Colonic mucosa (tissue), 4 donors: Measurements from ENCODE around the gene STK32B. TPM values are rescaled to one million over a fixed set of nuclear protein-coding genes. Genes with fewer than 3 reads are reported as not detected.

ENCODE experiments used
- DNase-seq: peaks from one replicate; pipeline ENCODE4 v3.0.0-alpha.2; 2020
- H3K27ac ChIP-seq: fragments of 200-600 bp; one replicate; pipeline ENCODE4 v1.8.0; 2021
- H3K27me3 ChIP-seq: fragments of 200-600 bp; one replicate; pipeline ENCODE4 v1.8.0; 2021
- H3K36me3 ChIP-seq: fragments of 200-600 bp; one replicate; pipeline ENCODE4 v1.8.0; 2021
- H3K4me1 ChIP-seq: fragments of 200-600 bp; one replicate; pipeline ENCODE4 v1.8.0; 2021; ENCODE audit warnings: mild to moderate bottlenecking
- H3K4me3 ChIP-seq: fragments of 200-600 bp; one replicate; pipeline ENCODE4 v1.8.0; 2021
- H3K9ac ChIP-seq, 2 donors: one replicate each; pipeline ENCODE4 v1.7.0; 2013; ENCODE audit warnings: control low read depth in 2 of 2, low read depth in 2 of 2, low read length in 2 of 2
- H3K9me3 ChIP-seq: fragments of 200-600 bp; one replicate; pipeline ENCODE4 v1.8.0; 2021
- intact Hi-C: fragments of 100-400 bp; cut with DNase I; formaldehyde crosslinking; loops from one replicate; pipeline ENCODE4 v1.14.1; 2022
- total RNA-seq, 2 donors: library from RNA; stranded (reverse); fragmentation: NEBNext Ultra II Directional in 1 of 2; extraction: Animal tissue kit (Norgen Biotek cat#: 25700) in 1 of 2; gene quantifications; one replicate each; pipeline ENCODE4 v1.2.1, GENCODE V29; 2021
- TF ChIP-seq, protein P1 (sequence below): fragments of 200-600 bp; IDR thresholded peaks from one replicate; pipeline ENCODE4 v1.8.0; 2022; ENCODE audit warnings: antibody characterized with exemption, mild to moderate bottlenecking
- donor health status: healthy.
- donor health status: DM: no; HTN: no; CAD: no.
- donor health status: DM: no; HTN: no; CAD: no.

The STK32B gene
- total RNA-seq, 2 donors from 2014 or later: 0.64 to 0.82 TPM

- TF ChIP-seq, protein P1, sequence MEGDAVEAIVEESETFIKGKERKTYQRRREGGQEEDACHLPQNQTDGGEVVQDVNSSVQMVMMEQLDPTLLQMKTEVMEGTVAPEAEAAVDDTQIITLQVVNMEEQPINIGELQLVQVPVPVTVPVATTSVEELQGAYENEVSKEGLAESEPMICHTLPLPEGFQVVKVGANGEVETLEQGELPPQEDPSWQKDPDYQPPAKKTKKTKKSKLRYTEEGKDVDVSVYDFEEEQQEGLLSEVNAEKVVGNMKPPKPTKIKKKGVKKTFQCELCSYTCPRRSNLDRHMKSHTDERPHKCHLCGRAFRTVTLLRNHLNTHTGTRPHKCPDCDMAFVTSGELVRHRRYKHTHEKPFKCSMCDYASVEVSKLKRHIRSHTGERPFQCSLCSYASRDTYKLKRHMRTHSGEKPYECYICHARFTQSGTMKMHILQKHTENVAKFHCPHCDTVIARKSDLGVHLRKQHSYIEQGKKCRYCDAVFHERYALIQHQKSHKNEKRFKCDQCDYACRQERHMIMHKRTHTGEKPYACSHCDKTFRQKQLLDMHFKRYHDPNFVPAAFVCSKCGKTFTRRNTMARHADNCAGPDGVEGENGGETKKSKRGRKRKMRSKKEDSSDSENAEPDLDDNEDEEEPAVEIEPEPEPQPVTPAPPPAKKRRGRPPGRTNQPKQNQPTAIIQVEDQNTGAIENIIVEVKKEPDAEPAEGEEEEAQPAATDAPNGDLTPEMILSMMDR: peak; percentile 20
- H3K27ac ChIP-seq: no peak overlapping the region
- intact Hi-C loops: no loop called here
- no peaks in the 10 kb centered on the region for H3K36me3 ChIP-seq
- no peaks in the 10 kb centered on the region for H3K4me1 ChIP-seq
- no peak for DNase-seq
- H3K9ac ChIP-seq: no peak overlapping the region
- no peak overlapping the region for H3K4me3 ChIP-seq
- H3K9me3 ChIP-seq: no peaks in the 10 kb centered on the region
- H3K27me3 ChIP-seq: no peaks in the 10 kb centered on the region
These were observed 409.0 kb downstream of the STK32B start for GRCh38 chr4:5460106-5460801.

DNA sequence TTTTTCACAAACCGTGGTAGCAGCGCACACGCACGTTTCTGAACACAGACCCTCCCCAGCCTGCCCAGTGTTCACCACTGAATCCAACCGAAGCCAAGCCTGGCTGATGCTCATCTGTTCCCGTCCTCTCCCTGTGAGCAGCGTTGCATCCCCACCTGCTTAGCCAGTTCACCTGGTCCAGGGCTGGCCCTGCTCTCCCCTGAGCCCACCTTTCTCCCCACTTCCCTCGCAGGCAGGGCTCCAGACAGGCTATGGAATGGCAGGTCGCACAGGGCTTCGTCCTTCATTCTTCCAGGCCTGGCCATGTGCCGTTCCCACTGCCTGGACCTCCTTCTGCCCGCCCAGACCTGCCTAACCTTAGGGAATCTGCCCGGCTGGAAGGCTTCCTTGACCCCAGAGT, 410.2 kb downstream of the STK32B start:
- Histone ChIP-seq H3K36me3 (no peaks in the 10 kb centered on the region), H3K27me3 (no peaks in the 10 kb centered on the region), H3K4me3 (no peak overlapping the region), H3K9me3 (no peaks in the 10 kb centered on the region), H3K27ac (no peak overlapping the region), H3K4me1 (no peaks in the 10 kb centered on the region), H3K9ac (no peak overlapping the region)
- no peak for DNase-seq
- intact Hi-C loops: no loop called here
- TF ChIP-seq, protein P1: no peak

- no peak overlapping the region for H3K4me3 ChIP-seq
- H3K4me1 ChIP-seq: no peaks in the 10 kb centered on the region
- intact Hi-C loops: no loop called here
- TF ChIP-seq, protein P1: no peak
- no peaks in the 10 kb centered on the region for H3K36me3 ChIP-seq
- H3K27ac ChIP-seq: no peak overlapping the region
- no peak overlapping the region for H3K9ac ChIP-seq
- H3K9me3 ChIP-seq: no peaks in the 10 kb centered on the region
- no peak for DNase-seq
- no peaks in the 10 kb centered on the region for H3K27me3 ChIP-seq
These were observed 411.1 kb downstream of the STK32B start for GRCh38 chr4:5462254-5462835.

DNA sequence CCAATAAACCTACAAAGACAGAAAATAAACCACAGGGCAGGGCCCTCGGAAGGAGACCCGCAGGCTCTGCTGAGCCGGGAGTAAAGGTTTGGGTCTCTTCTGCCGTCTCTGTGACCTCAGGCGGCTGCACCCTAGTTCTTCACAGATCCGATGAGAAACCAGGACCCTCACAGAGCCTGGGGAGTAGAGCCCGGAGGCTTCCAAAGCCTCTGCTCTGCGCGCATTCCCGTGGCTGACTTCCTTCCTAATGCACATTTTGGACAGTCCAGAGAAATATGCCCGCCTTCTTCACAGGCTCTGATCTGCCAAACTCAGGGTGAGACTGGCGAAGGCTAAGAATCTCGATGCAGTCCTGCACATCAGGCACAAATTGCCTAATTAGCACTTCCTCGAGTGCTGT, 411.6 kb downstream of the STK32B start:
- Histone ChIP-seq H3K36me3 (no peaks in the 10 kb centered on the region), H3K9ac (no peak overlapping the region), H3K27ac (no peak overlapping the region), H3K4me1 (no peaks in the 10 kb centered on the region), H3K27me3 (no peaks in the 10 kb centered on the region), H3K9me3 (no peaks in the 10 kb centered on the region), H3K4me3 (no peak overlapping the region)
- no peak for DNase-seq
- TF ChIP-seq, protein P1: no peak
- intact Hi-C loops: no loop called here

DNA sequence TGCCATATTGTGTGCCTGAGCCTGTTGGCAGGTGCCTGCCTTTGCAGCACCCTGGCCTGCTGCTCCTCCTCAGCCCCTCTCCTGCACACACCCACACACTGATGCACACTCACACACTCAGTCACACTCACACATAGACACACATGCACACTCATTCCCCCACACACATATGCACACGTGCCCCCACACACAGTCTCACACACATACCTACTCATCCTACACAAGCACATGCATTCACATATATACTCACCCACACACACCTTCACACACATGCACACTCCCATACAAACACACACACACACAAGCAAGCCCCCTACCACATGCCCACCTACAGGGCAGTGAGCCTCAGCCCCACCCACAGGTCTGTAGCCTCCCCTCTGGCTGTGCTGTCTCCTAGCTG, 412.1 kb downstream of the STK32B start:
- TF ChIP-seq, protein P1: no peak
- Histone ChIP-seq H3K9me3 (no peaks in the 10 kb centered on the region), H3K36me3 (no peaks in the 10 kb centered on the region), H3K9ac (no peak overlapping the region), H3K4me1 (no peaks in the 10 kb centered on the region), H3K27me3 (no peaks in the 10 kb centered on the region), H3K27ac (no peak overlapping the region), H3K4me3 (no peak overlapping the region)
- DNase-seq: no peak
- intact Hi-C loops: no loop called here
